HK-2 (cell line): ENCODE measurements around the gene FLII.

ENCODE experiments used
- DNase-seq: peaks from one replicate; pipeline ENCODE4 v3.0.0-alpha.2; 2018; ENCODE audit not compliant: unreplicated experiment

Gene FLII

DNA sequence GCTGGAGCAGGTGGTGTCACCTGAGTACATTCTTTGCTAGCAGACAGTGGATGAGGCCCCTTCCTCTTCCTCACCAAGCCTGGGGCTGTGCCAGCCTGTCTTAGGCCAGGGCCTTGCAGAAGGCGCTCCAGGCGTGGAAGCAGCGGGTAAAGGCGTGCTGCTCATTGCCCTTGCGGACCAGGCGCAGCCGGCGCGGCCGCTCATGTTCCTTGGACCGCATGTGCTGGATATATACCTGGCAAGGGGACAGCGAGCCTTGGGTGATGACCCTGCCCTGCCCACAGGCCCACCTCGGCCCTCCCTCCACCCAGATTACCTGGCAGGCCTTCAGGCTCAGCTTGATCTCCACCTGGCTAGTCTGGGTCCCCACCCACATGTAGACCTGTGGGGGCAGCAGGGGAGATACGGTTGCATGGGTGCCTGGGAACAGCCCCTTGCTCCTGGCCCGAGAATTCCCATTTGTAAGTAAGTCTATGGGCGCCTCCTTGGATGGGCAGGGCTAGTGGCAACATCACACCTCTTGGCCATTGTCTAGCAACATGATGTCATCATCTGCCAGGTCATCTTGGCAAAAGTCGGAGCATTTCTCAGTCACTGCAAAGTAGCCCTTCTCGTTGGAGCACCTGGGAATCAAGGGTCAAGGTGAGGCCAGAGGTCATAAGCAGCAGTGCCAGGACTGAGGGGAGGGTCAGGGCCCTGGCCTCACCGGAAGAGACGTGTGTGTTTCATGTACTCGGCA lies 13.3 kb downstream of the FLII start:
- no peak for DNase-seq

- no peak for DNase-seq
These were observed 17.2 kb downstream of the FLII start for GRCh38 chr17:18241229-18241871.

DNA sequence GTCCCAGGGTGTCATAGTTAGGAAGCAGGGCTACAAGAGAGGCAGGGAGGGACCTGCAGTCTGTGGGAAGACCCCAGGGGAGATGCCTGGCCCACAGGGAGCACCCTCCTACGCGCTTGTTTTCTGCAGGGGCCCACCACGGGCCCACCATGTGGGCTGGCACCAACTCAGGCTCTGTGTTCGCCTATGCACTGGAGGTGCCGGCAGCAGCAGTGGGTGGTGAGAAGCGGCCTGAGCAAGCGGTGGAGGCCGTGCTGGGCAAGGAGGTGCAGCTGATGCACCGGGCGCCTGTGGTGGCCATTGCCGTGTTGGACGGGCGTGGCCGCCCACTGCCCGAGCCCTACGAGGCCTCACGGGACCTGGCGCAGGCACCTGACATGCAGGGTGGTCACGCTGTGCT lies 18.1 kb downstream of the FLII start:
- DNase-seq = no peak

DNA sequence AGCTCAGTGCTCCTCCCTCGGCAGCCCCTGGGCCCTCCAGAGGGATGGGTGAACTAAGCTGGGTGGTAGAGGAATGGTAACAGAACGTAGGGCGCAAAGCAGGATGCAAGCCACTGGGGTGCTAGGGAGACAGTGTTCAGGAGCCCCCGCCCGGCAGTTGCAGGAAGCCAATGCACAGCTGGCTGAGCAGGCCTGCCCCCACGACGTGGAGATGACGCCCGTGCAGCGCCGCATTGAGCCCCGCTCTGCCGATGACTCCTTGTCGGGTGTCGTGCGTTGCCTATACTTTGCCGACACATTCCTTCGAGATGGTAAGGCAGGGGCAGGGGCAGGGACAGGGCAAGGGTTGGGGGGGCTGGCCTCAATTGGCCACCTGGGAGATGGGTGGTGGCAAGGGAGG lies 20.2 kb downstream of the FLII start:
- no peak for DNase-seq

DNA sequence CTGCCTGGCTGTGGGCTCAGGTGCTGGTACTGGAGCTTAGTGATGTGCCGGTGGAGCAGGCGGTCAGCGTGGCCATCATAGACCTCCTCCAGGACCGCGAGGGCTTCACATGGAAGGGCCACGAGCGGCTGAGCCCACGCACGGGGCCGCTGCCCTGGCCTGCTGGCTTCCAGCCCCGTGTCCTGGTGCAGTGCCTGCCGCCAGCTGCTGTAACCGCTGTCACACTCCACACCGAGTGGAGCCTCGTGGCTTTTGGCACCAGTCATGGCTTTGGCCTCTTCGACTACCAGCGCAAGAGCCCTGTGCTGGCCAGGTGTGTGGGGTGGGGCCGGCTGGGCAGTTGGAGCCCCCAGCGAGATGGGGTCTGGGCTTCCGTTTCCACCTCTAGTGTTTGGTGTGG lies 21.1 kb downstream of the FLII start:
- DNase-seq = no peak

DNA sequence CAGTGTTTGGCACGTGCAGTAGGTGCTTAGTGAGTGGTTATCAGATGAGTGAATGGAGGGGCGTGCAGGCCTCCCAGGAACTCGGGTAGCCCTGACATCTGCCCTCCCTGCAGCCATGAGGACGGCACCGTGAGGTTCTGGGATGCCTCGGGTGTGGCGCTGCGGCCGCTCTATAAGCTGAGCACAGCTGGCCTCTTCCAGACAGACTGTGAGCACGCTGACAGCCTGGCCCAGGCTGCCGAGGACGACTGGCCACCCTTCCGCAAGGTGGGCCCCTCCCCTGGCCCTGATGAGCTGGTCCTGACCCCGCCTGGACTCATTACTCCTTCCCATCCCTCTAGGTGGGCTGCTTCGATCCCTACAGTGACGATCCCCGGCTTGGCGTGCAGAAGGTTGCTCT lies 22.0 kb downstream of the FLII start:
- no peak for DNase-seq

- peak; percentile 94 for DNase-seq
These were observed 22.7 kb downstream of the FLII start for GRCh38 chr17:18235743-18236256.

DNA sequence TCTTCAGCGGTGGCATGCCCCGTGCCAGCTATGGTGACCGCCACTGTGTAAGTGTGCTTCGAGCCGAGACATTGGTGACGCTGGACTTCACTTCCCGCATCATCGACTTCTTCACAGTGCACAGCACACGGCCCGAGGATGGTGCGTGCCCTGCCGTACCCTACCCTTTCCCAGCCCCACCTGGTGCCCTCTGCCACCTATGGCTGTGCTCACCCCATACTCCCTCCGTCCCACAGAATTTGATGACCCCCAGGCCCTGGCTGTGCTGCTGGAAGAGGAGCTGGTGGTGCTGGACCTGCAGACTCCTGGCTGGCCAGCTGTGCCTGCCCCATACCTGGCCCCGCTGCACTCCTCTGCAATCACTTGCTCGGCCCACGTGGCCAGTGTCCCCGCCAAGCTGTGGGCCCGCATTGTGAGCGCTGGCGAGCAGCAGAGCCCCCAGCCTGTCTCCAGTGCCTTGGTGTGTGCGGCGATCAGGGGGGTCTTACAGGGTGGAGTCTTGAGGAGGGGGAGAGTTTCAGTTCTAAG lies 23.6 kb downstream of the FLII start:
- DNase-seq = no peak

- no peak for DNase-seq
These were observed 24.6 kb downstream of the FLII start for GRCh38 chr17:18233803-18234518.

DNA sequence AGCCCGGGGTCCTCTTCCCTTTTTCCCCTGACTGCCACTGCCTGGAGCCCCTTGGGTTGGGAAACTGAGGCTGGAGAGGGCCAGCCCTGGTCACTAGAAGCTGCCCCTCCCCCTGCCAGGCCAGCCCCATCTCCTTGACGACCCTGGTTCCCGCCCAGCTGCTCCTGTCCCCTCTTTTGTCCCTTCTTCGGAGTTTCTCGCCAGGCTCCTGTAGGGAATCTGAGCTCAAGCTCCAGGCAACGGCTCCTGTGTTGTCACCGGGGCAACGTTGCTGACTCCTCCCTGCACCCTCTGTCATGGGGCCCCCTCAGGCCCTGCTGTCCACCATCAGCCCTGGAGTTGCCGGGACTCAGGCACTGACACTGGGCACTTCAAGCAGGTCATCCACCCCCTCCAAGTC lies 27.4 kb downstream of the FLII start:
- no peak for DNase-seq

DNA sequence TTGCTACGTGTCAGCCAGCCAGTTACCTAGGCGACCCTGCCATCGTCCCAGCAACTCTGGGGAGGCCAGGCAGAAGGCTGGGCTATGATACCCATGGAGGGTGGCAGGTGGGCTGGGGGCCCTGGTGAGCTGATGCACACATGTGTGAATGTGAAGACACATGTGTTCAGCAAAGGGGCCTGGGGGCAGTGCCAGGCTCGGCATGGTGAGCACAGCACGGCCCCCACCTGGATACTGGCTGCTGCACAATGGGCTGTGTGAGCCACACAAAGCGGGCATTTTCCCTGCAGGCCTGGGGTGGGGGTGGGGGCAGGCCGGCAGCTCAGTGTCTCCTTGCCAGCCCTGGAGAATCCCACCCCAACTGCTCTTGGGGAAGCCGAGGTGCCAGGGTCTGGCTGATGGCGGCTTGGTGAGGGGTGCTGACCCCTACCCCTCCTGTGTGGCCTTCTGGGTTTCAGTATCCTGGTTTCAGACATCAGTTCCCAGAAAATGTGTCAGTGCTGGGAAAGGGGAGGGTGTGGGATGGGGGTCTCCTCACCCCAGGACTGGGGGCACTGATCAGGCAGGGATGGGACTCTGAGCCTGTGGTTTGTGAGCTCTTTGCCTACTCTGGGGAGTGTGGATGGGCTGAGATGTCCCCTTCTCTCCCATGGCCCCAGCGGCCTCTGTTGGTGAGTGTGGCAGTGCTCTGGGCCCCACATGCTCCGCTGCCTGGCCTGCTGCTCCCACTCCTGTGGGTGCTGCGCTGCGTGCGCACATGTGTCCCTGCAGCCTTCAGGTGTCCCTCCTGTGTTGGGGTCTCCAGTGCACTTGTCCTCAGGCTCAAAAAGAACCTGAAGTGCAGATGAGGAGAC lies 28.0 kb downstream of the FLII start:
- no peak for DNase-seq

GRCh38 chr17:18229771-18230170 lies 28.8 kb downstream of the FLII start:
- no peak for DNase-seq

DNA sequence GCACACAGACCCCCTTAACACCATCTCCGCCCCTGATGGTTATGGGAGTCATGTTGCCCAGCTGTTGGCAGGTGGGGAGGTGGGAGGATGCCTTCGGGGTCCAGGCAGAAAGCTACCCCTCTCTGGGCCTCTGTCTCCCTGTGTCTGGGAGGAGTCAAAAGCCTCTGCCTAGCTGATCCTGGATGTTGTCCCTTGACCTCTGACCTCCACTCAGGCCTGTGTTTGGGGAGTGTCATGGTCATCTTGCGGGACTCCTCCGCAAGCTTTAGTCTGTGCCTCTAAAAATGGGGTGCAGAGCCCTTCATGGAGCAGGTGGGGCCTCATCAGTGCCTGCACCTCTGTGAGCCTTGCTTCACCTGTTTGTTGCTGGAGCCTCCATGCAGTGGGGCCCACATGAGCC lies 29.3 kb downstream of the FLII start:
- no peak for DNase-seq

DNA sequence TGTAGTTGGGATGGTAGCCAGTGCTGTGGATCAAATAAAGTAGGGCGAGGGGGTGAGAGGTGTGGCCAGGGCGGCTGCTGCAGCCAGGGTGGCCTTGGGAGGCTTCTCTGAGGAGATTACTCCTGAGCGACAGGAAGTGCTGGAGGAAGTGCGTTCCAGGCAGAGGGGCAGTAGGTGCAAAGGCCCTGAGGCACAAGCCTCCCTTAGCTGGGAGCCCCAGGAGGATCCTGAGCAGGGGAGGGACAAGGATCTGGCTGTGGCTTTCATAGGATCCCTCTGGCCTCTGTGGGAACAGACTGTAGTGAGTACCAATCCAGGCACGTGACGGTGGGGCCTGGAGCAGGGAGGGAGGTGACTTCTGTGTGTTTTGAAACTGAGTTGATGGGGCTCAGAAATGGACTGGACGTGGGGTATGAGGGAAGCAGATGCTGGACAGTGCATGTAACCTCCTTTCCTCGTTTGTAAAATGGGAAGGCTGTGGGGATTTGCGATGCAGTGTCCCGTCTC lies 30.3 kb downstream of the FLII start:
- no peak for DNase-seq

DNA sequence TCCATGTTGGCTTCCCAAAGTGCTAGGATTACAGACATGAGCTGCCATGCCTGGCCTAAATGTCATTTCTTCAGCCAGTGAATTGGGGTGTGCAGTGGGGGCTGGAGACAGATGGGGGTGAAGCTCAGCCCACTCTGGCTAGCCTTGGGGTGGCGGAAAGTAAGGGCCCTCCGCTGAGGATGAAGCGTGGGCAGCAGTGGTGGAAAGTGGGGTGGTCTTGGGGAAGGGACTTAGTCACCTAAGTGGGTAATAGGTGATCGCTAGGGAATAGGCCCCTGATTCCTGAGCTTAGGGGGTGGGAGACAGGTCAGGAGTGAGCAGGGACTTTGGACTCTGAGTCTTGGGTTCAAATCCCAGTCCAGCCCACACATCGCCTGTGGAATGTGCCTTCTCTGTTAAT lies 30.9 kb downstream of the FLII start:
- DNase-seq = no peak

- no peak for DNase-seq
These were observed 32.1 kb downstream of the FLII start for GRCh38 chr17:18226284-18226945.

- no peak for DNase-seq
These were observed 32.8 kb downstream of the FLII start for GRCh38 chr17:18225642-18226283.

DNA sequence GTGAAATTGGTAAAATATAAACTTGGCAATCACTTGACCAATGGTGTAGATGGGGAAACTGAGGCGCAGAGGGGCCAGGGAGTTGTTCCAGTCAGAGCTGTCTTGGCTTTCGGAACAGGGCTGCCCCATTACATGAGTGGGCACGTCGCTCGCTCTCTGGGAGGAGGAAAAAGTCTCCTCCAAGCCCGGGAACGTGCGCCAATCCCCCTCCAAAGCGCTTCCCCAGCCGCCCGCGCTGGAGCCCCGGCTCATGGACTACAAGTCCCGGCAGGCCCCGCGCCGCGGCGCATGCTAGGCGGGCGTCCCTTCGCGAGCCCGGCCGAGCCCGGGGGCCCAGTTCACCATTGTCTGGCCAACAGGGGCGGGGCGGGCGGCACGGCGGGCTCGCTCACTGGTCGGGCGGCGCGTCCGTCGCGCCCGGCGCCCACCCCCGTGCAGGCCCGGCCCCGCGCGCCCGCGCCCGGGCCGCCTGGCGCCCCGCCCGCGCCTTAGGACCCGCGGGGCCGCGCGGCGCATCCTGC lies 33.4 kb downstream of the FLII start, which contains the start of gene LLGL1:
Gene LLGL1, plus strand, starts transcription at position 515 of the 521 bp plus-strand sequence. CDS start 48 bp downstream, outside the sequence.
- peak; percentile 95 for DNase-seq

DNA sequence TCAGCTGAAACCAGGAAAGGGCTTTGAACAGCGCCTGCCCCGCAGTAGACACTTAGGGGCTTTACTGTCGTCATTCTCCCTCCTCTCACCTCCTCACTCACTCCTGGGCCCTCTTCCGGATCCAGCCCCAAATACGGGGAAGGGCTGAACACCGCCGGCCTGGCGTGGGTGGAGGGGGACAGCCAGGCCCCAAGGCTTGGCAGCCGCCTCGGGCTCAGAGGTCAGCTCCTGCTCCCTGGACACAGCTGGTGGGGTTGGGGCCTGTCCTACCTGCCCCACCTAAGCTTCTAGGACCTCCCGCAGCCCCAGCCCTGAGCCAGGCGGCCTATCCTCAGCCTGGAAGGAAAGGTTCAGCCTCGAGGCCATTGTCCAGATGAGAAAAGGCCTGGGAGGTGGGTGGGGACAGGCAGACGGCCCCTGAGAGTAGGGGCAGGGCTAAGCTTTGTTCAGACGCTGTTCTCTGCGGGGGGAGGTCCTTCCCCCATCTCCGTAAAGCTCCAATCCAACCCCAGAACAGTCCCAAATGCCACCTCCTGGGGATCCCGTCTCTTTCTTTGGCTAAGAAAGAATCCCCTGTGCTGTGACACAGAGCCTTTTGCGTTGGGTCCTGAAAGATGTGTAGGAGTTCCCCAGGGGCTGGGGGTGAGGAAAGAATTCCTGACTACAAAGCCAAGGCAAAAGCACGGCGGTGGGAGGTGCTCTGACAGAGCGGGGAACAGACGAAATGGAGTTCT lies 34.0 kb downstream of the FLII start:
- DNase-seq = no peak
